Activated naive CD4-positive, alpha-beta T cell treated with anti-CD3 and anti-CD28 coated beads for 36 hours (primary cell): Measurements from ENCODE around the gene FMN1. TPM values are rescaled to one million over a fixed set of nuclear protein-coding genes. Genes with fewer than 3 reads are reported as not detected.

ENCODE experiments used
- CTCF ChIA-PET: fragments of 350-600 bp; sonication (Branson Sonifier 250); formaldehyde crosslinking; loops from one replicate; lab custom pipeline; 2021; ENCODE audit warnings: antibody characterized with exemption; lab: Charles Lee
- DNase-seq: peaks from one replicate; pipeline ENCODE4 v3.0.0-alpha.2; 2020
- H3K27ac Mint-ChIP-seq: one replicate; pipeline ENCODE4 v1.8.0; 2021; ENCODE audit warnings: mild to moderate bottlenecking, mixed read lengths
- H3K27me3 Mint-ChIP-seq: one replicate; pipeline ENCODE4 v1.8.0; 2021; ENCODE audit warnings: low read depth, mixed read lengths
- H3K36me3 Mint-ChIP-seq: one replicate; pipeline ENCODE4 v1.8.0; 2021; ENCODE audit warnings: low read depth, mixed read lengths
- H3K4me1 Mint-ChIP-seq: one replicate; pipeline ENCODE4 v1.8.0; 2021; ENCODE audit warnings: low read depth, mixed read lengths
- H3K4me3 Mint-ChIP-seq: one replicate; pipeline ENCODE4 v1.8.0; 2021; ENCODE audit warnings: mild to moderate bottlenecking, moderate library complexity, mixed read lengths
- H3K9me3 Mint-ChIP-seq: one replicate; pipeline ENCODE4 v1.8.0; 2021; ENCODE audit warnings: mixed read lengths
- intact Hi-C: fragments of 100-400 bp; cut with micrococcal nuclease; formaldehyde crosslinking; loops from one replicate; pipeline ENCODE4 v1.15.1; 2023
- total RNA-seq, 2 experiments: library from RNA; stranded (reverse); gene quantifications; one replicate each; pipeline ENCODE4 v1.2.3, GENCODE V29; 2021

The FMN1 gene
- total RNA-seq, 2 experiments from 2014 or later: 0.02 to 0.12 TPM

GRCh38 chr15:32942401-32942841, 252.1 kb downstream of the FMN1 start:
- Mint-ChIP-seq H3K27ac (no peak overlapping the region), H3K36me3 (no peaks in the 10 kb centered on the region), H3K9me3 (no peaks in the 10 kb centered on the region), H3K4me3 (no peak overlapping the region), H3K27me3 (peaks cover 10% of the 10 kb centered on the region), H3K4me1 (no peaks in the 10 kb centered on the region)
- CTCF ChIA-PET: no interaction called here
- intact Hi-C loops: no loop called here
- no peak for DNase-seq

- intact Hi-C loops: no loop called here
- CTCF ChIA-PET: no interaction called here
- H3K4me1 Mint-ChIP-seq: no peaks in the 10 kb centered on the region
- no peak overlapping the region for H3K27ac Mint-ChIP-seq
- H3K36me3 Mint-ChIP-seq: no peaks in the 10 kb centered on the region
- H3K9me3 Mint-ChIP-seq: no peaks in the 10 kb centered on the region
- DNase-seq: no peak
- no peak overlapping the region for H3K4me3 Mint-ChIP-seq
- H3K27me3 Mint-ChIP-seq: peaks cover 11% of the 10 kb centered on the region
Observed at GRCh38 chr15:32941823-32942222, 252.7 kb downstream of the FMN1 start.

- H3K4me1 Mint-ChIP-seq: no peaks in the 10 kb centered on the region
- H3K4me3 Mint-ChIP-seq: no peak overlapping the region
- no peak for DNase-seq
- peaks cover 4% of the 10 kb centered on the region for H3K9me3 Mint-ChIP-seq
- peaks cover 25% of the 10 kb centered on the region for H3K27me3 Mint-ChIP-seq
- CTCF ChIA-PET: interaction anchor here (0.6 to 1.3 kb wide), 3 partner anchors 273 to 1001 kb away, joined by 3 to 4 read pairs (median 3); no protein-coding TSS in a partner anchor
- no peak overlapping the region for H3K27ac Mint-ChIP-seq
- H3K36me3 Mint-ChIP-seq: peaks cover 3% of the 10 kb centered on the region
- intact Hi-C loops: no loop called here
Observed at GRCh38 chr15:32936976-32937375, 257.5 kb downstream of the FMN1 start.

- H3K4me1 Mint-ChIP-seq: no peaks in the 10 kb centered on the region
- intact Hi-C loops: no loop called here
- CTCF ChIA-PET: interaction anchor here (0.6 to 1.3 kb wide), 3 partner anchors 273 to 1001 kb away, joined by 3 to 4 read pairs (median 3); no protein-coding TSS in a partner anchor
- peaks cover 3% of the 10 kb centered on the region for H3K36me3 Mint-ChIP-seq
- no peak overlapping the region for H3K27ac Mint-ChIP-seq
- DNase-seq: no peak
- H3K27me3 Mint-ChIP-seq: peaks cover 25% of the 10 kb centered on the region
- H3K9me3 Mint-ChIP-seq: peaks cover 4% of the 10 kb centered on the region
- H3K4me3 Mint-ChIP-seq: no peak overlapping the region
Observed at GRCh38 chr15:32936283-32936918, 258.1 kb downstream of the FMN1 start.

- no peak overlapping the region for H3K4me3 Mint-ChIP-seq
- CTCF ChIA-PET: no interaction called here
- DNase-seq: no peak
- peaks cover 4% of the 10 kb centered on the region for H3K9me3 Mint-ChIP-seq
- H3K27me3 Mint-ChIP-seq: peaks cover 25% of the 10 kb centered on the region
- no peak overlapping the region for H3K27ac Mint-ChIP-seq
- peaks cover 3% of the 10 kb centered on the region for H3K36me3 Mint-ChIP-seq
- no peaks in the 10 kb centered on the region for H3K4me1 Mint-ChIP-seq
- intact Hi-C loops: no loop called here
Observed at GRCh38 chr15:32935139-32935538, 259.4 kb downstream of the FMN1 start.

GRCh38 chr15:32933236-32933635, 261.3 kb downstream of the FMN1 start:
- no peak for DNase-seq
- H3K36me3 Mint-ChIP-seq: peaks cover 3% of the 10 kb centered on the region
- no peak overlapping the region for H3K4me3 Mint-ChIP-seq
- H3K27ac Mint-ChIP-seq: no peak overlapping the region
- CTCF ChIA-PET: no interaction called here
- H3K27me3 Mint-ChIP-seq: peaks cover 23% of the 10 kb centered on the region
- peaks cover 4% of the 10 kb centered on the region for H3K9me3 Mint-ChIP-seq
- intact Hi-C loops: no loop called here
- no peaks in the 10 kb centered on the region for H3K4me1 Mint-ChIP-seq

GRCh38 chr15:32928876-32929275, 265.6 kb downstream of the FMN1 start:
- CTCF ChIA-PET: no interaction called here
- Mint-ChIP-seq H3K4me1 (no peaks in the 10 kb centered on the region), H3K36me3 (no peaks in the 10 kb centered on the region), H3K27ac (no peak overlapping the region), H3K9me3 (no peaks in the 10 kb centered on the region), H3K4me3 (no peak overlapping the region), H3K27me3 (no peaks in the 10 kb centered on the region)
- no peak for DNase-seq
- intact Hi-C loops: no loop called here

GRCh38 chr15:32927124-32927523, 267.4 kb downstream of the FMN1 start:
- intact Hi-C loops: no loop called here
- H3K36me3 Mint-ChIP-seq: no peaks in the 10 kb centered on the region
- CTCF ChIA-PET: interaction anchor here (0.6 kb wide), 1 partner anchor 53 kb away, joined by 3 read pairs; no protein-coding TSS in a partner anchor
- H3K9me3 Mint-ChIP-seq: no peaks in the 10 kb centered on the region
- DNase-seq: no peak
- no peaks in the 10 kb centered on the region for H3K4me1 Mint-ChIP-seq
- H3K27me3 Mint-ChIP-seq: no peaks in the 10 kb centered on the region
- no peak overlapping the region for H3K27ac Mint-ChIP-seq
- no peak overlapping the region for H3K4me3 Mint-ChIP-seq

- Mint-ChIP-seq H3K36me3 (no peaks in the 10 kb centered on the region), H3K4me3 (no peak overlapping the region), H3K4me1 (no peaks in the 10 kb centered on the region), H3K27me3 (no peaks in the 10 kb centered on the region), H3K9me3 (no peaks in the 10 kb centered on the region), H3K27ac (no peak overlapping the region)
- no peak for DNase-seq
- CTCF ChIA-PET: no interaction called here
- intact Hi-C loops: no loop called here
Observed at GRCh38 chr15:32923176-32923575, 271.3 kb downstream of the FMN1 start.

GRCh38 chr15:32922541-32922940, 272.0 kb downstream of the FMN1 start:
- DNase-seq: no peak

GRCh38 chr15:32919749-32920414, 274.6 kb downstream of the FMN1 start:
- H3K4me1 Mint-ChIP-seq: no peaks in the 10 kb centered on the region
- H3K27ac Mint-ChIP-seq: no peak overlapping the region
- CTCF ChIA-PET: no interaction called here
- no peaks in the 10 kb centered on the region for H3K36me3 Mint-ChIP-seq
- H3K4me3 Mint-ChIP-seq: no peak overlapping the region
- no peaks in the 10 kb centered on the region for H3K9me3 Mint-ChIP-seq
- intact Hi-C loops: no loop called here
- H3K27me3 Mint-ChIP-seq: peaks cover 6% of the 10 kb centered on the region
- DNase-seq: no peak

More at GRCh38 chr15:32922541-32922940, 272.0 kb downstream of the FMN1 start:
- H3K4me3 Mint-ChIP-seq: no peak overlapping the region
- H3K27me3 Mint-ChIP-seq: no peaks in the 10 kb centered on the region
- no peak overlapping the region for H3K27ac Mint-ChIP-seq
- H3K9me3 Mint-ChIP-seq: no peaks in the 10 kb centered on the region
- no peaks in the 10 kb centered on the region for H3K4me1 Mint-ChIP-seq
- CTCF ChIA-PET: no interaction called here
- intact Hi-C loops: no loop called here
- H3K36me3 Mint-ChIP-seq: no peaks in the 10 kb centered on the region

- CTCF ChIA-PET: no interaction called here
- H3K27ac Mint-ChIP-seq: no peak overlapping the region
- H3K27me3 Mint-ChIP-seq: peaks cover 10% of the 10 kb centered on the region
- H3K36me3 Mint-ChIP-seq: no peaks in the 10 kb centered on the region
- intact Hi-C loops: no loop called here
- no peak for DNase-seq
- no peak overlapping the region for H3K4me3 Mint-ChIP-seq
- no peaks in the 10 kb centered on the region for H3K9me3 Mint-ChIP-seq
- H3K4me1 Mint-ChIP-seq: no peaks in the 10 kb centered on the region
Observed at GRCh38 chr15:32918547-32918946, 276.0 kb downstream of the FMN1 start.

- Mint-ChIP-seq H3K9me3 (no peaks in the 10 kb centered on the region), H3K4me1 (no peaks in the 10 kb centered on the region), H3K4me3 (no peak overlapping the region), H3K27ac (no peak overlapping the region), H3K27me3 (peaks cover 10% of the 10 kb centered on the region), H3K36me3 (no peaks in the 10 kb centered on the region)
- DNase-seq: no peak
- intact Hi-C loops: no loop called here
- CTCF ChIA-PET: interaction anchor here (0.6 kb wide), 1 partner anchor 15 kb away, joined by 3 read pairs; no protein-coding TSS in a partner anchor
Observed at GRCh38 chr15:32910839-32911238, 283.7 kb downstream of the FMN1 start.
